IMR-90 (cell line): ENCODE results near the gene PHF20. TPM values are rescaled to one million over a fixed set of nuclear protein-coding genes. Genes with fewer than 3 reads are reported as not detected.

Experiments used
- ATAC-seq: fragments of 200-7000 bp; cut with Tn5 transposase; 2 replicates; pipeline ENCODE4 v1.9.1; 2020; ENCODE audit warnings: low read depth, mild to moderate bottlenecking, moderate library complexity
- BruUV-seq: library from RNA; stranded (reverse); fragments of 400-500 nt; replicated peaks from 2 replicates; lab custom pipeline; 2021; lab: Mats Ljungman, UMichigan
- CTCF ChIA-PET: fragments of 300-600 bp; formaldehyde crosslinking; extraction: SDS; loops from one replicate; lab custom pipeline; 2021; ENCODE audit warnings: antibody characterized with exemption; lab: Yijun Ruan, JAX
- POLR2A ChIA-PET: fragments of 300-600 bp; sonication (Branson Sonifier 250); formaldehyde crosslinking; loops from one replicate; lab custom pipeline; 2022; ENCODE audit warnings: antibody characterized with exemption; ENCODE audit not compliant: unreplicated experiment; lab: Charles Lee
- DNase-seq: peaks from one replicate; pipeline ENCODE4 v3.0.0; 2013
- H2AFZ ChIP-seq: replicated peaks from 2 replicates; pipeline ENCODE3; 2013; ENCODE audit warnings: low read length, mild to moderate bottlenecking; ENCODE audit not compliant: poor library complexity
- H2AK5ac ChIP-seq: 2 replicates; pipeline ENCODE4 v1.6.1; 2013; ENCODE audit warnings: low read depth, low read length, inconsistent platforms
- H2AK9ac ChIP-seq: replicated peaks from 2 replicates; pipeline ENCODE3; 2013; ENCODE audit warnings: mild to moderate bottlenecking, low read depth, low read length, moderate library complexity; ENCODE audit not compliant: poor library complexity
- H2BK120ac ChIP-seq: 2 replicates; pipeline ENCODE4 v1.6.1; 2013; ENCODE audit warnings: low read depth, low read length, inconsistent platforms
- H2BK15ac ChIP-seq: 3 replicates; pipeline ENCODE4 v1.6.1; 2013; ENCODE audit warnings: low read depth, low read length, inconsistent platforms
- H2BK20ac ChIP-seq: 2 replicates; pipeline ENCODE4 v1.6.1; 2013; ENCODE audit warnings: low read depth, mild to moderate bottlenecking, inconsistent platforms, low read length, moderate library complexity
- H2BK5ac ChIP-seq: 2 replicates; pipeline ENCODE4 v1.6.1; 2013; ENCODE audit warnings: mild to moderate bottlenecking, low read depth, low read length, inconsistent platforms; ENCODE audit not compliant: poor library complexity, severe bottlenecking
- H3K14ac ChIP-seq: replicated peaks from 2 replicates; pipeline ENCODE4 v1.6.1; 2013; ENCODE audit warnings: low read depth, low read length, inconsistent platforms
- H3K18ac ChIP-seq: 2 replicates; pipeline ENCODE4 v1.6.1; 2013; ENCODE audit warnings: low read depth, low read length, control low read depth
- H3K23ac ChIP-seq: 2 replicates; pipeline ENCODE4 v1.6.1; 2013; ENCODE audit warnings: low read depth, low read length, inconsistent platforms
- H3K27ac ChIP-seq: 2 replicates; pipeline ENCODE4 v1.5.1; 2013; ENCODE audit warnings: mild to moderate bottlenecking, control low read depth, low read length; ENCODE audit not compliant: insufficient read depth
- H3K27me3 ChIP-seq: 2 replicates; pipeline ENCODE4 v1.6.1; 2013; ENCODE audit warnings: low read length; ENCODE audit not compliant: control insufficient read depth, insufficient read depth
- H3K36me3 ChIP-seq: 2 replicates; pipeline ENCODE4 v1.6.1; 2013; ENCODE audit warnings: low read length, mixed read lengths; ENCODE audit not compliant: control insufficient read depth, insufficient read depth
- H3K4ac ChIP-seq: 2 replicates; pipeline ENCODE4 v1.6.1; 2013; ENCODE audit warnings: low read depth, low read length, inconsistent platforms
- H3K4me1 ChIP-seq: 2 replicates; pipeline ENCODE4 v1.6.1; 2013; ENCODE audit warnings: low read length, mixed read lengths; ENCODE audit not compliant: control insufficient read depth, insufficient read depth
- H3K4me2 ChIP-seq: 2 replicates; pipeline ENCODE4 v1.6.1; 2013; ENCODE audit warnings: low read depth, mild to moderate bottlenecking, control low read depth, low read length, moderate library complexity
- H3K4me3 ChIP-seq: 2 replicates; pipeline ENCODE4 v1.5.1; 2013; ENCODE audit warnings: low read depth, mild to moderate bottlenecking, control low read depth, low read length, moderate library complexity; ENCODE audit not compliant: insufficient read depth
- H3K56ac ChIP-seq: 2 replicates; pipeline ENCODE4 v1.6.1; 2013; ENCODE audit warnings: low read length, inconsistent platforms; ENCODE audit not compliant: insufficient read depth; ENCODE audit errors: extremely low read depth
- H3K79me1 ChIP-seq, 2 experiments: 2 replicates each; pipeline ENCODE4 v1.6.1; 2013; ENCODE audit warnings: low read length in 2 of 2, inconsistent platforms in 1 of 2, low read depth in 1 of 2
- H3K9ac ChIP-seq: 2 replicates; pipeline ENCODE4 v1.6.1; 2013; ENCODE audit warnings: low read depth, low read length, control low read depth
- H3K9me1 ChIP-seq: 2 replicates; pipeline ENCODE4 v1.6.1; 2013; ENCODE audit warnings: low read length, inconsistent platforms; ENCODE audit not compliant: insufficient read depth
- H3K9me3 ChIP-seq: 2 replicates; pipeline ENCODE4 v1.6.1; 2013; ENCODE audit warnings: low read length; ENCODE audit not compliant: control insufficient read depth, insufficient read depth
- H4K20me1 ChIP-seq: 2 replicates; pipeline ENCODE4 v1.6.1; 2013; ENCODE audit warnings: low read length, inconsistent platforms; ENCODE audit not compliant: insufficient read depth
- H4K5ac ChIP-seq: 2 replicates; pipeline ENCODE4 v1.6.1; 2013; ENCODE audit warnings: mild to moderate bottlenecking, low read depth, low read length, control low read depth
- H4K8ac ChIP-seq, 2 experiments: 2 replicates each; pipeline ENCODE4 v1.6.1; 2013; ENCODE audit warnings: low read depth in 2 of 2, low read length in 2 of 2, control low read depth in 1 of 2, inconsistent platforms in 1 of 2
- H4K91ac ChIP-seq: 2 replicates; pipeline ENCODE4 v1.6.1; 2013; ENCODE audit warnings: low read depth, low read length, inconsistent platforms; ENCODE audit not compliant: insufficient read depth
- MAFK ChIP-seq: IDR thresholded peaks from 2 replicates; pipeline ENCODE4 v1.6.1; 2012; ENCODE audit warnings: low read depth, low read length, improper control_type of control experiment
- WGBS, 2 experiments: methylation state at CpG; one replicate each; pipeline versions ENCODE4 v1.1.5 to v1.1.7; 2013; ENCODE audit warnings: missing lambda C conversion rate in 2 of 2; ENCODE audit not compliant: insufficient read length in 1 of 2; ENCODE audit errors: extremely low coverage in 2 of 2; 5-methylcytosine and 5-hydroxymethylcytosine counted together
- dilution Hi-C: fragments of 300-500 bp; cut with HindIII; formaldehyde crosslinking; loops from one replicate; pipeline ENCODE4 v1.14.3; 2018; ENCODE audit warnings: low sequenced_read_pairs; ENCODE audit not compliant: unreplicated experiment
- in situ Hi-C: fragments of 300-500 bp; cut with MboI; formaldehyde crosslinking; loops from 3 replicates; pipeline ENCODE4 v1.14.3; 2019; ENCODE audit warnings: low sequenced_read_pairs, inconsistent platforms, mixed read lengths
- intact Hi-C: fragments of 100-400 bp; cut with micrococcal nuclease; formaldehyde crosslinking; loops from 2 replicates; pipeline ENCODE4 v1.10.0; 2022
- polyA plus RNA-seq, 3 experiments: library from polyadenylated mRNA; depleted of rRNA; stranded (reverse); fragments of >200 nt; gene quantifications; 2 replicates each; pipeline ENCODE4 v1.2.3, GENCODE V29; 2012; ENCODE audit warnings: low replicate concordance in 1 of 3
- total RNA-seq: library from RNA; depleted of rRNA; stranded (reverse); fragments of >200 nt; gene quantifications from 2 replicates; pipeline ENCODE4 v1.2.3, GENCODE V29; 2012
- TF ChIP-seq, protein P1 (sequence below): fragments of 150-350 bp; IDR thresholded peaks from 2 replicates; pipeline ENCODE4 v1.6.1; 2016; ENCODE audit warnings: low read depth, mild to moderate bottlenecking, low read length, moderate library complexity, borderline replicate concordance

PHF20 gene
- total and polyA plus RNA-seq, 2 of the 4 experiments (the other 2 are of a cell fraction), result 22.0 to 22.5 TPM

DNA sequence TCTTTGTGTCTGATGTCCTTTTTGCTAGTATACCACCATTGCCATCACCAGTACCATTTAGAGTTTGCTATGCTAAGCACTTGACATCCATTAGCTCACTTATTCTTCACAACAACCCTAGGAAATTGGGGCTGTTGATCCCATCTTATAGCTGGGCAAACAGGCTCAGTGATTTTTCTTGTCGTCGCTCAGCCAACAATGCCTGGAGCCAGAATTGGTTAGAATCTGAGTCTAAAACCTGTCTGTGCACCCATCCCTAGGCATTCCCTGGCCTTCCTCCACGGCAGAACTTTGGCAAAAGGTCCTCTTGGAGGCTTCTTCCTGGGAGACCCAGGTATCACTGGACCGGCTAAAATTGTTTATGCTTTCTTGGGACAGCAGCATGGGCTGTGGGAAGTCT is 20.9 kb downstream of the PHF20 start:
- no peak overlapping the region for H3K9ac ChIP-seq
- DNase-seq (no peak), ATAC-seq (no peak)
- no peak overlapping the region for H2AFZ ChIP-seq
- H4K91ac ChIP-seq, result peak overlapping the region; percentile 91
- no peaks in the 10 kb centered on the region for H3K27me3 ChIP-seq
- H2BK20ac ChIP-seq, result peak overlapping the region; percentile 61
- peak overlapping the region; percentile 91; the same call in 2 of the 3 replicates for H2BK15ac ChIP-seq
- peak overlapping the region; percentile 41 to 91 for H4K8ac ChIP-seq
- no peak overlapping the region for H3K4me2 ChIP-seq
- H3K4me3 ChIP-seq, result no peak overlapping the region
- intact Hi-C loops, result loop anchor here (2.0 kb wide), 1 partner anchor 50 kb away; the partner anchor contains the start of gene RBM39
- peak overlapping the region; percentile 98; the same call in 1 of the 2 replicates for H3K18ac ChIP-seq
- peak overlapping the region; percentile 19 for H3K27ac ChIP-seq
- peak overlapping the region; percentile 67; the same call in 1 of the 2 replicates for H4K5ac ChIP-seq
- dilution Hi-C loops, result no loop called here
- peak overlapping the region; percentile 80 for H3K4ac ChIP-seq
- ChIA-PET POLR2A (no interaction called here), CTCF (no interaction called here)
- peak overlapping the region; percentile 71 for H2BK120ac ChIP-seq
- peaks cover 9% of the 10 kb centered on the region for H4K20me1 ChIP-seq
- in situ Hi-C loops, result no loop called here
- peaks cover 13% of the 10 kb centered on the region for H3K4me1 ChIP-seq
- TSS peak; percentile 23 for BruUV-seq
- no peak overlapping the region for H3K56ac ChIP-seq
- H2AK9ac ChIP-seq, result no peak overlapping the region
- TF ChIP-seq MAFK, result no peak
- TF ChIP-seq, protein P1, sequence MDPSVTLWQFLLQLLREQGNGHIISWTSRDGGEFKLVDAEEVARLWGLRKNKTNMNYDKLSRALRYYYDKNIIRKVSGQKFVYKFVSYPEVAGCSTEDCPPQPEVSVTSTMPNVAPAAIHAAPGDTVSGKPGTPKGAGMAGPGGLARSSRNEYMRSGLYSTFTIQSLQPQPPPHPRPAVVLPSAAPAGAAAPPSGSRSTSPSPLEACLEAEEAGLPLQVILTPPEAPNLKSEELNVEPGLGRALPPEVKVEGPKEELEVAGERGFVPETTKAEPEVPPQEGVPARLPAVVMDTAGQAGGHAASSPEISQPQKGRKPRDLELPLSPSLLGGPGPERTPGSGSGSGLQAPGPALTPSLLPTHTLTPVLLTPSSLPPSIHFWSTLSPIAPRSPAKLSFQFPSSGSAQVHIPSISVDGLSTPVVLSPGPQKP, result no peak
- 100% methylated on average over 2 of the region's 4 CpGs; no CpG with 5 or more reads in 1 of the 2 experiments for WGBS, 2 experiments
- no peaks in the 10 kb centered on the region for H3K36me3 ChIP-seq
- H3K9me1 ChIP-seq, result peaks cover 10% of the 10 kb centered on the region
- H3K23ac ChIP-seq, result peak overlapping the region; percentile 28
- peak overlapping the region; percentile 86 for H2AK5ac ChIP-seq
- no peaks in the 10 kb centered on the region for H3K9me3 ChIP-seq
- peaks cover 33 to 72% of the 10 kb centered on the region in 2 experiments for H3K79me1 ChIP-seq
- H2BK5ac ChIP-seq, result peak overlapping the region; percentile 94
- H3K14ac ChIP-seq, result peak overlapping the region; percentile 58
